Uterus (tissue), 4 donors: ENCODE data around the gene RASAL2. TPM values are rescaled to one million over a fixed set of nuclear protein-coding genes. Genes with fewer than 3 reads are reported as not detected.

Source experiments
- DNase-seq, 2 donors: peaks; one replicate each; pipeline ENCODE4 v3.0.0-alpha.2; 2019 to 2020
- H3K27ac ChIP-seq, 2 donors: fragments of 200-600 bp; sonication (generic); 1 replicate in 1 of 2; 2 replicates in 1 of 2; pipeline ENCODE4 v1.5.1; 2016 to 2018
- H3K27me3 ChIP-seq, 2 donors: fragments of 200-600 bp; sonication (generic); one replicate each; pipeline ENCODE4 v1.5.1; 2018 to 2019; ENCODE audit warnings: control low read depth in 1 of 2
- H3K36me3 ChIP-seq, 2 donors: fragments of 200-600 bp; sonication (generic); one replicate each; pipeline ENCODE4 v1.5.1; 2019; ENCODE audit warnings: control low read depth in 1 of 2
- H3K4me1 ChIP-seq, 2 donors: fragments of 200-600 bp; sonication (generic); one replicate each; pipeline ENCODE4 v1.5.1; 2018 to 2019; ENCODE audit warnings: control low read depth in 1 of 2
- H3K4me3 ChIP-seq, 2 donors: fragments of 200-600 bp; sonication (generic); 1 replicate in 1 of 2; 2 replicates in 1 of 2; pipeline ENCODE4 v1.5.1; 2018 to 2019; ENCODE audit warnings: mild to moderate bottlenecking in 1 of 2
- H3K9me3 ChIP-seq, 2 donors: fragments of 200-600 bp; sonication (generic); one replicate each; pipeline ENCODE4 v1.5.1; 2019; ENCODE audit warnings: control low read depth in 1 of 2
- CTCF ChIP-seq, 4 experiments: fragments of 200-600 bp in 2 of 4; fragments of 450-650 bp in 2 of 4; sonication (generic) in 2 of 4; IDR thresholded peaks; one replicate each; pipeline ENCODE4 v1.5.1; 2016 to 2019; ENCODE audit warnings: antibody characterized with exemption in 4 of 4, mild to moderate bottlenecking in 2 of 4, moderate library complexity in 1 of 4
- POLR2A ChIP-seq, 2 donors: fragments of 450-650 bp; IDR thresholded peaks; one replicate each; pipeline ENCODE4 v1.6.1; 2016; ENCODE audit warnings: antibody characterized with exemption in 2 of 2, mild to moderate bottlenecking in 1 of 2, moderate library complexity in 1 of 2
- intact Hi-C: fragments of 100-400 bp; cut with DNase I; formaldehyde crosslinking; loops from one replicate; pipeline ENCODE4 v1.15.1; 2023; ENCODE audit warnings: low total_unique reads
- total RNA-seq, 4 donors: library from RNA; depleted of rRNA in 3 of 4; stranded (reverse); fragments of >200 nt in 3 of 4; gene quantifications; one replicate each; pipeline versions ENCODE4 v1.1.0 to v1.2.4, GENCODE V29; 2014 to 2023
- donor health status: DM: yes; HTN: yes; CAD: no.

The RASAL2 gene
- 10 to 100 TPM in 3 of 4 donors, 1 to 10 TPM in 1; 10.0 to 42.5 (median 29.8) TPM for total RNA-seq

DNA sequence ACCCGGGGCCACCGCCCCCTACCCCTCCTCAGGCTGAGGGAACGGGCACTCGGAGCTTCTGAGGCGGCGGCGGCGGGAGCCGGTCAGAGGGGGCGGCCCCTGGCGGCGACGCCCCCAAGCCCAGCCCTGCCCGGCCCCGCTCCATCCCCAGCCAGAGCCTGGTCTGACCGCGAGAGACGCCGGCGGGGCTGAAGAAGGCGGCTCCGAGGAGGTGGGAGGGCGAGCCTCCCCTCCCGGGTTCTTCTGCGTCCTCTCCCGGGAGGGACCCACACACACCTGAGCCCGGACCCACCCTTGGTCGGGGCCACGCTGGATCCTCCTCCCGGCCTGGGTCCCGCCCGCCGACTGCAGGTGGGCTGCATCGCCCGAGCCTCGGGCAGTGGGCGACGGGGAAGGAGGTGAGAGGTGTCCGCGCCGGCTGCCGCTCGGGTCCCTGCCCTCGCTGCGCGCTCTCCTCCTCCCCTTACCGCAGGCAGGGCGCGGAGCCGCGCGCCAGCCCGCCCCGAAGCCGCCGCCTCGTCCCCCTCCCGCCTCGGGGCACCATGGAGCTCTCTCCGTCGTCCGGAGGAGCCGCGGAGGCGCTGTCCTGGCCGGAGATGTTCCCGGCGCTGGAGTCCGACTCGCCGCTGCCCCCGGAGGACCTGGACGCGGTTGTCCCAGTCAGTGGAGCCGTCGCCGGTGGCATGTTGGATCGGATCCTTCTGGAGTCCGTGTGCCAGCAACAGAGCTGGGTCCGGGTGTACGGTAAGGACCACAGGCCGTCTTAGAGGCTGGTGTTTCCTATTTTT is at the start of gene RASAL2:
TSS of gene RASAL2 (plus strand) at position 154 of the 788 bp plus-strand sequence. CDS start at position 543, 389 bp downstream.
- no peaks in the 10 kb centered on the region for H3K27me3 ChIP-seq
- H3K4me1 ChIP-seq: no peaks in the 10 kb centered on the region
- DNase-seq: peak; percentile 45 to 60
- peak in 1 of 2 donors; percentile 21 for TF ChIP-seq POLR2A (IDR thresholded peaks at IDR 0.05)
- TF ChIP-seq CTCF (IDR thresholded peaks at IDR 0.05): peak in 1 of 4 experiments; percentile 38
- no peaks in the 10 kb centered on the region for H3K9me3 ChIP-seq
- peak within 1 kb of the TSS; percentile 69 to 96 for H3K4me3 ChIP-seq
- intact Hi-C loops: no loop called here
- no peaks in the 10 kb centered on the region for H3K36me3 ChIP-seq
- peak within 1 kb of the TSS; percentile 88 to 92 for H3K27ac ChIP-seq

DNA sequence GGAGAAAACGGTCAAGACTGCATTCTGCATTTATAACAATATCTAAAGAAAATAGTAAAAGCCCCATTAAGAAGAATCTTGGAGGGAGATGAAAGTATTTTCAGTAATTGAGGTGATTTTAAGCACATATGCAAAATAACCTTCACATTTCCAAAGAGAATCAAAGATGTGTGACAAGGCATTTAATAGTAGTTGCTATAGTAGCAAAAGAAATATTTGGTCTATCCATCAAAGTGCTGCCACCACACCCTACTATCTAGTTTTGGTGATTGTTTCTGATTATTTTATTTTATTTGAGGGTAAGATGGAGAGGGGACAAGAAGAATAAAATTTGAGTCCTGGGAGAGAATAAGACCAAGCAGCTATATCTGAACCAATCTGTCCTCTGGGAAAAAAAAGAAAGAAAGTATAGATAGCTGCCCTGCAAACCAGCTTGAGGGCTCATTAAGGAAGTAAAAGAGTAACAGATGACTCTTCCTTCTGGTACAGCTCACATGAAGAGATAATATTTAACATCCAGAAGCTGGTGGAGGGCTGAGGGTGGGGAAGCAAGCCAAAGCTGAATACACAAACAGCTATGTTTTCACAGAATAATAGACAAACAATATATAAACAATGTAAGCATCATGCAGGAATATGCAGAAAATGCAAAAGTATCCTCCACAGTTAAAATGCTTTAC is 47.2 kb upstream of the RASAL2 start:
- DNase-seq: no peak
- intact Hi-C loops: no loop called here
- H3K4me3 ChIP-seq: no peak overlapping the region
- H3K9me3 ChIP-seq: no peaks in the 10 kb centered on the region
- no peaks in the 10 kb centered on the region for H3K36me3 ChIP-seq
- H3K27me3 ChIP-seq: no peaks in the 10 kb centered on the region
- H3K27ac ChIP-seq: no peak overlapping the region
- H3K4me1 ChIP-seq: no peaks in the 10 kb centered on the region
- TF ChIP-seq CTCF (IDR thresholded peaks at IDR 0.05): no peak
- no peak for TF ChIP-seq POLR2A (IDR thresholded peaks at IDR 0.05)

GRCh38 chr1:178047403-178048093 is 46.4 kb upstream of the RASAL2 start:
- DNase-seq: no peak
- no peaks in the 10 kb centered on the region for H3K4me1 ChIP-seq
- intact Hi-C loops: no loop called here
- H3K27me3 ChIP-seq: no peaks in the 10 kb centered on the region
- no peaks in the 10 kb centered on the region for H3K36me3 ChIP-seq
- no peaks in the 10 kb centered on the region for H3K9me3 ChIP-seq
- H3K4me3 ChIP-seq: no peak overlapping the region
- no peak for TF ChIP-seq CTCF (IDR thresholded peaks at IDR 0.05)
- no peak for TF ChIP-seq POLR2A (IDR thresholded peaks at IDR 0.05)
- no peak overlapping the region for H3K27ac ChIP-seq

DNA sequence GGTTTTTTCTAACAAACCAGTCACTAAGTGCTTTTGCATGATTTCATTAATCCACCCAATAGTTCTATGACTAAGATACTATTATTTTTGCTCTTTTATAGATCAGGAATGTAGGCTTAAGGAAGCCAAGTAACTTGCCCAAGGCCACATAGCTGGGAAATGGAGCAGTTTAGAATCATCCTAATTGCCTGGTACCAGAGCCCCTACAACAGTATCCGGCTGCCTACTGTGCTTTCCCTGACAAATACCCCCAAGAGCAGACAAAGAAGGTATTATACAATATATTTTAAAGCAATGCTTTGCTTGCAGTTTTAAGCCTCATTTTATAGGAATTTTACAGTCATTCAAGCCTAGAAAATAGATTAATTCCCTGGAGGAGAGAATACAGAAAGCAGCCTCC is 45.5 kb upstream of the RASAL2 start:
- Histone ChIP-seq H3K27me3 (no peaks in the 10 kb centered on the region), H3K27ac (no peak overlapping the region), H3K36me3 (no peaks in the 10 kb centered on the region), H3K9me3 (no peaks in the 10 kb centered on the region), H3K4me3 (no peak overlapping the region), H3K4me1 (no peaks in the 10 kb centered on the region)
- intact Hi-C loops: no loop called here
- no peak for TF ChIP-seq CTCF (IDR thresholded peaks at IDR 0.05)
- no peak for TF ChIP-seq POLR2A (IDR thresholded peaks at IDR 0.05)
- DNase-seq: no peak
